GM21360 (cell line): ENCODE results near the gene P3H4.
"Not testable (repeated sequence)": the region's sequence is repeated elsewhere in the genome, so short reads cannot be mapped to it uniquely, and the experiment has no call there.

Experiments used
- ATAC-seq: cut with Tn5 transposase; IDR thresholded peaks from one replicate; pipeline ENCODE4 v1.9.1; 2021; ENCODE audit warnings: mild to moderate bottlenecking, moderate library complexity; ENCODE audit not compliant: unreplicated experiment

The P3H4 gene

DNA sequence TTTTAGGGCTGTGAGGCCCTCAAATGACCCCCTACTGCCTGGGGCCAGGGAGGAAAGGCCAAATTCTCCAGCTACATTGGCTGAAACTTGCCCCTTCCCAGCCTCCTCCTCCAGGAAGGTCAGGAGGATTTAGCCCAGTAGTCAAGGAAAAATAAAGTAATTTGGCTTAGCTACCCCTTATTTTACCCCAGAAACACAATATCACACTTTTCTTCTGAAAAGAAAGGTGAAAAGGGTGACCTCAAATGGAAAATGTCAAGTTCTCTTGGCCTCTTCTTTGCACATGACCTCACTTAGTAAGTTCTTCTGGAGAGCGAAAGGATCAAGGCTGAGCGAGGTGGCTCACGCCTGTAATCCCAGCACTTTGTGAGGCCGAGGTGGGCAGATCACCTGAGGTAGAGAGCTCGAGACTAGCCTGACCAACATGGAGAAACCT, 17.2 kb downstream of the P3H4 start:
- ATAC-seq, result no peak

DNA sequence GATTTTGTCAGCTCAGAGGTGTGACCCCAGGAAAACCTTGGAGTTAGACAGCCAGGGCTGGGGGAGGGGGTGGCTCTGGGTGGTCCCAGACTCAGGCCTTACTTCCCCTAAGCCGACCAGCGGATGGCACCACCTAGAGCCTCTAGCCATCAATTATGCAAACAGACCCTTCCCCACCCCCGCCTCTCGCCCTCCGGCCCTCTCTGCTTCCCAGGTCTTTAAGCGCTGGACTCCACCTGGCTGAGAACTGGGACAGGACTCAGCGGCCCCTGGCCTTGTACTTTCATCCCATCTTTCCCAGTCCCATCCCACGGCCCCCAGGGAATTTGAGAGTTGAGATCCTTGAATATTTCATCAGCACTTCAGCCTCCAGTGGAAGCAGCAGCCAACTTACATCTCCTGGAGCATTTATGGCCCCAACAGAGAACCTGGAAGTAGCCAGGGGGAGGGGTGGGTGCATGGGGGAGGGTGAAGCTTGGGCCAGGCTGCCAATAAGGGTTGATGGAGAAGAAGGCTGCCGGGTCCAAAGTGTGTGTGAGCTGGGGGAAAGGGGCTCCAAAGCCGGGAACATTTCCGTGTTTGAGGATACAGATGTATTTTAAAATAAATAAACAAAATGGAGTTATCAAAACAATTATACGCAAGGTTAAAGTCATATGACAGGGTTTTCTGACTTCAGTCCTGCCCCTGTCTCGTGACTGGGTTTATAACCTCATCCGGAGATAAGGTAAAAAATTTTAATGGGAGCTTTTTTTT, 17.8 kb downstream of the P3H4 start:
- no peak for ATAC-seq

DNA sequence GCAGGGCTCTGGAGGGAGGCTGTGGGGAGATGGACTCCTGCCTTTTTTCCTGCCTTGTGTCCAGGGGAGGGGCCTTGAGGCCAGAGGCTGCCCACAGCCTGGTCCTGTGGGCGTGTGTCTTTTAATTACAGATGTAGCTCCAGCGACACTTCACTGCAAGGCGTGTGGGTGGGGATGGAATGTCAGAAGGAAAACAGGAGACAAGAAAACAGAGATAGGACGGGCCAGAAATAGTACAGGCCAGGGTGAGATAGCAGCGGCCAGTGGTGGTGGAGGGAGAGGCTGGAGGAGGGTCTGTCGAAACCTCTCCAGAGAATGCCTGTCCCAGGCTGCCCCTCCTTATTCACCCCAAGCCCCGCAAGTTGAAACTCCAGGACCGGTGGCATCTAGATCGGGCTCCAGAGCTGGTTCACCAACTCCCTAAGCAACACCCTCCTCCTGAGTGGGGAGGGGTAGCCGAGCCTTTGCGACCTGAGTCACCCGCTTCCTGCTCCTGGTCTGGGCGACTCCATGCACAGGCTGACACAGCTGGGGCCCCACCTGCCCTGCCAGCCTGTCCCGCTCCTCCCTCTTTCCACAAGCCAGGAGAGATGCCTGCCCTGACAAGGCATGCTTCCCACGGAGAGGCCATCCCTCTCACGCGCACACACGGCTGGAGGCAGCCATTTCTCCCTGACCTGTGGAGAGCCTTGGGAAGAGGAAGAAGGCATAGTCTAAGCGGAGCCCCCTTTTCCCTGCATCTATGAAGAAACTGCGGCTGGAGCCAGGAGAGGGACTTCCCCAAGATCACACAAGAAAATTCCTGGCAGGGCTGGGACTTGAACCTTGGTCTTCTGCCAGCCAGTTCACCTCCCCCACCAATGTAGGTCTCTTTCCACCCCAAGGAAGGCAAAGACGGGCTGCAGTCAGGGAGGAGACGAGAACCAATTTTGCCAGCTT, 18.6 kb downstream of the P3H4 start:
- ATAC-seq, result no peak

DNA sequence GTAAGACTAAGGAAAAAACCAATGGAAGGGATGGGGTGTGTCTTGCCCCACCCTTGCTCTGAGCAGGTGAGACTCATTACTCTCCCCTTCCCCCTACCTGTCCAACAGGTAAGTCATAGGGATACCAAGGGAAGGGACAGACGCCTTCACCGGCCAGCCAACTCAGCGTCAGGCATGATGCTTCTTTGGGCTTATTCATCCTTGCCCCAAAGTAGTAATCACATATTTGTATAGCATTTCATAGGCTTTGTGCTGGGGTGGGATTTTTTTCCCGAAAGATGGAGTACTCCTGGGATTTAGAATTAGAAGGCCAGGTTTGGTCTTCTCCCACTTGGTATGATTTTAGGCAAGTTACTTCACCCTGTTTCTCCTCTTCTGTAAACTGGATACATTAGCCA, 24.7 kb downstream of the P3H4 start:
- no peak for ATAC-seq

DNA sequence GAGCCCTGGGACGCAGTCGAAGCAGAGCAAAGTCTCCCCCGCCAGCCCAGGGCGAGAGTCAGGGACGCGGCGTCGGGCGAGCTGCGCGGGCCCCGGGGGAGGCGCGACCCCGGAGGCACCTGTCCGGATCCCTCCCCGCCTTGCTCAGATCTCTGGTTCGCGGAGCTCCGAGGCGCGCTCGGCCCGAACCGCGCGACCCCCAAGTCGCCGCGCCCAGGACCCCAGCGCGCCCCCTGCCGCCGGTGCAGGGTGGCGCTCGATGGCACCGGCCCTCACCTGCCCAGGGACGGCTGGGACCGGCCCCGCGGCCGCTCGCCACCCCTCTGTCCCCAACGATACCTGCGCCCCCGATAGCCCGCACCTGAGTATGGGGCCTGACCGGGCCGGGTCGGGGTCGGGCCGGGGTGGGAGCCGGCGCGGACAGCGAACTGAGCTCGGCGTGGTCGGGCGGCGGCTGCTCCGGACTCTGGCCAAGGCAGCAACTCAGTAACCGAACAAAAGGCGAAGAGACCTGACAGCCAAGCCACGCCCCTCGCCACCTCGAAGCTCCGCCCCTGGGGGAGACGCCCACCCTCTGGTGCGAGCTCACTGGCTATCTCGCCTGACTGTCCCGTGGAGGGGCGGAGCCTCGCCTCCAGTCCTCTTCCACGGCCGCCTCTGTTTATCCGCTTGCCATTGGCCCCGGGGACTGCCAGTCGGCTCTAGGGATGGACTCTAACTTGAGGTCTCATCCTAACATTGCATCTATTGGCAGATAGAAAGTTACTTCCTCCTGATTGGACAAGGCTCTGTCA, 25.3 kb downstream of the P3H4 start, which contains the start of gene JUP:
Gene JUP, minus strand, starts transcription at position 485 of the 794 bp plus-strand sequence. CDS start 14,857 bp downstream, outside the sequence.
- ATAC-seq, result peak; percentile 89

DNA sequence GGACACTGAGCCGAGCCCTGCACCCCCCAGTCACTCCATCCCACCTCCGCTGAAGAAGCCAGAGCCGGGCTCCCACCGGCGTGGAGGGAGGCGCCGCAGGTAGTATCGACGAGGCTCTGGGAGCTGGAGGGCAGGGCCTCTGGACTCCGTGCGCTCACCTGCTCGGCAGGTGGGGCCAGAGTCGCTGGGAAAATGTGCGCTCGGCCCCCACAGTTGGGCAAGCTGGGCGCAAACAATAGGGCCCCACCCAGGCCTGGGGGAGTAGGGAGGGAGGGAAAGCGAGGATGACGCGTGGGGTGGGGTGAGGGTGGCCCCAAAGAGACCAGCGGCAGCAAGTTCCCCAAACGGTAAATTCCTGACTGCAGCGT, 25.9 kb downstream of the P3H4 start:
- ATAC-seq, result no peak

DNA sequence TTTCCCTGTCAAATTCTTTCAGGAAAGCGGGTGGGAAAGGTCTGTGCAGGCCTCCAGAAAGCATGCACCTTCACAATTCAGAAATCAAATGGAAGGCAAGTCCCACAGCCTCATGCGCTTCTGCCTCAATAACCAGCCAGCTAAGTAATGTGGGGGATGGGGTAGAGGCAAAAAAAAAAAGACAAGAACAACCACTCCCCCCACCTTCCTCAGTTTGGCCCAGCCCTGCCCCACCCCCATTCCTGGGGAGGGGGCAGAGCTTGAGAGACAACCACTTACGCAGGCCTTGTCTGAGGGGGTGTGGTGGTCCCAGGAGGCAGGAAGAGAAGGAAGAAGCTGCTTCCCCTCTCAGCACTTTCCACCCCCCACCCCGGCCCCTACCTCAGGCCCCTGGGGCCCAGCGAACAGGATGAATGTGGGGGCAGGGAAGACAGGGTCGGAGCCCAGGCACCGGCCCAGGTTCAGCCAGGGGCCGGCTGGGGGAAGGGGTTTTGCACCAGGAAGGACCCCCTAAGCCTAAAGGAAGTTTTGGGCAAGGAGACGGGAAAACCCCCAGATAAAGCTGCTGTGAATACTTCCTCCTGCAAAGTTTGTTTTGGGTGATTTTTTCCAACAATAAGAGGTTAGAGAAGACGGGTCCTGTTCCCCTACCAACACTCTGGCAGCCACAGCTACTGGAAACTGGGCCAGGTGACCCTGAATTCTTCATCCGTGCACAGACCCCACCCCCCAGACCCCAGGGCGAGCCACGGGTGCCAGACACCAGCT, 26.5 kb downstream of the P3H4 start:
- ATAC-seq, result no peak

DNA sequence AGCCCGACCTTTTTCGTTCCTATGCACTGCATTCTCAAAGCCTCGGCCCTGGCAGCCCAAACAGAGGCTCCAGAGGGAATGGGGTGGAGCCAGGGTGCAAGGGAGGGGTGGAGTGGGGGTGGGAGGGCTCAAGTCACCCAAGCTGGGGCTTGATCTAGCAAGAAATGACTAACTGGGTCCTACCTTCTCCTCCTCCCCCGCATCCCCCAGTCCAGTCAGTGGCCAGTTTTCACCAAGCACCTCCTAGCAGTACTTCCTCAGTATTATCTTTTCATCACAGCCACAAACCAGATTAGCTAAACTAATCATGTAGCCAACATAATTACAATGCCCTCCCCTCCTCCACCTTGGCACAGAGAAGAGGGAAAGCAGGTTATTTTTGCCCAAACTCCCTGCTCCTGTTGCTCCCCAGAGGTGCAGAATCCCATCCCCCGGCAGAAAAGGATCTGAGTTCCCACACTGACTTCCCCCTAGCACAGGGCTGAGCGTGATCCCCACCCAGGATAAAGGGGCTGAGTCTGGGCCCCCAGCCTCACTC, 27.5 kb downstream of the P3H4 start:
- no peak for ATAC-seq

DNA sequence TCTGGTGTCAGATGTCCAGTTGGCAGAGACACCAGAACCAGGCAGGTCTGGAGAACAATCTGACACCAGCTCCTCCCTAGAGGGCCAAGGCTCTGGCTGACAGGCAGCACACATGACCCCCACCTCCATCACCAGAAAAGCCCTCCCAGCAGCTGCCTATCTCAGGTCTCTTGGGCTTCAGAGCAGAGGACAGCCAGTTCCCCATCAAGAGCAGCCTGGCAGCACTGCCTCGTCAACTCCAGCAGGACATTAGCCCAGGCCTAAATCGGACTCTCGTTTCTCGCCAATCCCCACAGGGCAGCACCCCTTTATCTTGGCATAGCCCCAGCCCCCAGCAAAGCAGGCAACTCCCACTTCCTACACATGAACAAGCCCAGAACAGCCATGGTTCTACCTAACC, 29.6 kb downstream of the P3H4 start:
- ATAC-seq, result no peak

DNA sequence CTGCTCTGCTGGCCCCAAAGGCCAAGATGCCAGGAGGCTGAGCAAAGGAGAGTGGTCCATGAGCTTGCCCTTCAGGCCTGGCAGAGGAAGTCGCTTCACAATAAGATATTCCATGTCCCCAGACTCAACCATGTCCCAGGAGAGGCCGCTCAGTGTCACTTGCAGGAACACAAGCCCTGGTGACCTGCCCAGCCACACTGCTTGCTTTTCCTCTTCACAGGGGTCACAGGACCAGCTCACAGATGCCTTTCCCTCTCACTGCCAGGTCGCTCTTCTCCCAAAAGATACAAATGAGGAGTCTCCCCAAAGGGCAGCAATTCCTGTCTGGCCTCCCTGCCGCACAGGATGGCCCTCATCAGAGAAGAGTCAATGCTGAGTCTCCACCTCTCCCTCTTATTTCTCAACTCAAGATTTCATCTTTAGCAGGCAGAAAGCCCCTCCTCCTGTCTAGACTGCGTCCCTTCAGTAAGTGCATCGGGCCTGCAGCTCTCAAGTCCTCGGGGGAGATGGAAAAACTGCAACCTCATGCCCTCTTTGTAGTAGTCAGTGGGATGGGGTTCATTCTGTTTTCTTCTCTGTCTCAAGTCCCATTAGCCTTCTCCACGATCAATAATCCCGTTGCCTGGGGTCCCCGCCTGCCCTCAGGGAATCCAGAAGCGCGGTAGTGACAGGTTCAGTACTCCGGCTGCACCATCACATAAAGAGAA, 30.2 kb downstream of the P3H4 start:
- no peak for ATAC-seq

DNA sequence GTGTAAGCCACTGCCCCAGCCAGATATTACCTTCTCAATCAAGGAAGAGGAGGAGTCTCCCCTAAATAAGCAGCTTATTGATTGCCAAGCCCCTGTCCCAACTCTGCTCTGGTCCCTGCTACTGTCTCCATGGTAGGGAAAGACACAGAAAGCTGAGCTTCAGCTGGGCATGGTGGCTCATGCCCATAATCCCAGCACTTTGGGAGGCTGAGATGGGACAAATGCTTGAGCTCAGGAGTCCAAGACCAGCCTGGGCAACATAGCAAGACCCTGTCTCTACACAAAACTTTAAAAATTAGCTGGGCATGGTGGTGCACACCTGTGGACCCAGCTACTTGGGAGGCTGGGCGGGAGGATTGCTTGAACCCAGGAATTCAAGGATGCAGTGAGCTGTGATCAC, 31.8 kb downstream of the P3H4 start:
- no peak for ATAC-seq

DNA sequence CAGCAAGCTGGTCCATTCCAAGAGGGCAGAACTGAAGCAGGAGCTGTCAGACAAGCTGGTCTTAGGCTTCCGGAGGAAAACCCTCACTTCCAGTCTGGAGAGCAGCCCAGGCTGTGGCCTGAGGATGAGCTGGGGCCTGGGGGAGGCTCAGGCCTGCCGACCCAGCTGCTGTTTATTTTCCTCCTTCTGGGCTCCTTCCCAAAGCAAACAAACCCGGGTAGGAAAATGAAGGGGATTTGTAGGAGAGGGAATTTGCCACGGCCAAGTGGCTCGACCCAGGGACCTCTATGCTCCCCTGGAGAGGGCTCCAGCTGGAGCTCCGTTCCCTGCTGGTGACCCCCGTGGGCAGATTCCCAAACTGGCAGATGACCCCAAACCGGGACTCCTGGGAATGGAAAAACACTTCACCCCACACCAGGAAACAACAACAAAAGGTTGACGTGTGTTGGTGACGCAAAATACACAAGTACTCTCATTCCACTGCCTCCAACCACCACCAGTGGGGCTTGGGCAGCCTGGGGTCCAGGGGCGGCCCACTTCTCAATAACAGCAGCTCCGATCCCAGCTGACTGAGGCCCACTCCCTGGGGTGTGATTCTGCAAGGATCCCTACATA, 34.1 kb downstream of the P3H4 start:
- ATAC-seq, result no peak

DNA sequence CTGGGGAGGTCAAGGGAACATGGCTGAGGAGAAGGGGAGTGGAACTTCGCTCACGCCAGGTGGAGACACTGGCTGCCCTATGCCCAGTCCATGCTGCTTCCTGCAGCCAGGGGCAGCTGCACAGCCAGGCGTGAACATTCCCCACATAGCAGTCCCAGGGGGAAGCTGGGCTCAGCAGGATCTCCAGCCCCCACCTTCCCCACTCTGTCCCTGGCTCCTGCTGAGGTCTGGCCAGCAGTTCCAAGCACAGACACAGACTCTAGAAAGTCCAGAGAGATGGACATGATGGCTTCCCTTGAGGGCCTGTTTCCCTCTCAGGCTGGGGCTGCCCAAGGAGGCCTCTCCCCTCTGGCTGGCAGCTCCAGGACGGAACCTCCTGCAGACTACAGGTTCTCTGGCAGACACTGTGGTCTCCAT, 34.6 kb downstream of the P3H4 start:
- no peak for ATAC-seq

DNA sequence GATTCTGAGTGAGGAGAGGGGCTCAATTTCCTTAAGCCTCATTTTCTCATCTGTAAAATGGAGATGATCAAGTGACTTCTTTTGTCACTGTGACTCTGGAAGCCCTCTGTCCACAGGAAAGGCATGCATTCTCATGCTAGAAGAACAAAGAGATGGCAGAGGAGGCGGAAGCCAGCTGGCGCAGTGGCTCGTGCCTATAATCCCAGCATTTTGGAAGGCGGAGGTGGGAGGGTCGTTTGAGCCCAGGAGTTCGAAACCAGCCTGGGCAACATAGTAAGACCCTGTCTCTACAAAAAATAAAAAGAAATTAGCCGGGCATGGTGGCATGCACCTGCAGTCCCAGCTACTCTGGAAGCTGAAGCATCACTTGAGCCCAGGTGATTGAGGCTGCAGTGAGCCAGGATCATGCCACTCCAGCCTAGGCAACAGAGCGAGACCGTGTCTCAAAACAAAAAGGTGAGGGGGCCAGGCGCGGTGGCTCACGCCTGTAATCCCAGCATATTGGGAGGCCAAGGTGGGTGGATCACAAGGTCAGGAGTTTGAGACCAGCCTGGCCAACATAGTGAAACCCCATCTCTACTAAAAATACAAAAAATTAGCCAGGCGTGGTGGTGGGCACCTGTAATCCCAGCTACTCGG, 35.4 kb downstream of the P3H4 start:
- ATAC-seq, result not testable (repeated sequence)

DNA sequence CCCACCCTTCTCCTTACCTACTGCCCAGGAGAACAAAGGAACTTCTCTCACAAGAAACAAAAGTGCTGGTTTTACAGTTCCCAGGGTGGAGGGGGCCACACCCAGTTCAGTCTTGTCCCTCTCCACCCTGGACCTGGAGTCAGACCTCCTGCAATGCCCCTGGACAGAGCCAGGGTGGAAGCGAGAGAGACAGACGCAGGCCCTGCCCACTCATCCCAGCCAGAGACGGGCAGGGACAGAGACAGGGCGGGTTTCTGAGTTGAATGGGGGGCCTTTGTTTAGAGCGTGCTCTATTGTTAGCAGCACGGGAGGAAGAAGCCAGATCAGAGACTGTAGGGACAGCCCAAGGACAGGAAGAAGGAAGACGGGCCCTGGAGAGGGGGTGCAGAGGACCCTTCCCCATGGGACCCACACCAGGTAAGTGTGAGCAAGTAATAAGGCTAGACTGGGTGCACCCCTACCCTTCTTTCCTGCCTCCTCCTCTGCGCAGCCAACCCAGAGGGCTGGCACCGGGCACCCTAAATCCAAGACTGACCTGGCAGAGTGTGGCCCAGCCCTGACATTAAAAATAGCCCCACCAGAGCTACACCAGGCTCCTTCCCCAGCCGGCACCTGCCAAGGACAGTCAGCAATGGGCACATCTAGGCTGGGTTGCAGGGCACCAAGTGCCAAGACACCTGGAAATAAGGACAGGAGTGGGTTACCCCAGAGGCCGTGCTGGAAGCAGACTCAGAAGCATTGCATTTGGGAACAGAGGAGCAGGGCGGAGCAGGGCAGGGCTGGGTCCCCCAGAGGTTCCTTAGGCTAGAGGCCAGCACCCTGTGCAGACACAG, 36.1 kb downstream of the P3H4 start:
- no peak for ATAC-seq

DNA sequence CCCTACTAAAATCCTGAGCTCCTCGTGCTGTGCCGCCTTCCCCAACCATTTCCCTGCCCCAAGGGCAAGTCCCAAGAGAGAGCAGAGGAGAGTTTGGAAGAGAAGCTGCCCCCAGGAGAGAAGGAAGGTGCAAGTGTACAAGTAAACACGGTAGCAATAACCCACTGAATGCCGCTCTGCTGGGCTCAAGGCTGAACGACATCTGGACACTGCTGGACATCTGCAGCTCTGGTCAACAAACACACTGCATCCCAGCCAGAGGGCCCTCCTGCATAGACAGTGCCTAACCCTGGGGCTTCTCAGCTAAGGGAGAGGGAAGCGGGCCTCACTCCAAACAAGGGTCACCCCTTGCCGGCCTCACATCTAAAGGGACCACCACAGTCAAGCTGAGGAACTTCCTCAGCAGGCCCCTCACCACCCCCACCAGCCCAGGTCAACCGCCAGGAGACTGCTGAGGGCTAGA, 38.0 kb downstream of the P3H4 start:
- ATAC-seq, result no peak

DNA sequence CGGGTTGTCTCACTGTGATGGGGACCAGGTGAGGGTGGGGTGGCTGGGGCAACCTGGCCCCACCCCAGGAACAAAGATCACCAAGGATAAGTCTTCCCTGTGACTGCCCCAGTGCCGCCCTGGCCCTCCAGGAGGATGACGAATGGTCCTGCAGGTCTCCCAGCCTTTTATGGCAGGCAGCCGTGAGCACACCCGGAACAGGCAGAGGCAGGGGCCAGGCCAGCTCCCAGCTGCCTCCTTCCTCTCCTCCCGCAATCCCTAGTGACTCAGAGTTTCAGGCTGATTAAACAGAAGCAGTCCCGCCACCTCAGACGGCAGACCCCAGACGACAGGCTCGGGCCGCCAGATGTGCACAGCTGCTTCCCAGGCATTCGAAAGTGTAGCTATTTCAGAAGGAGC, 38.6 kb downstream of the P3H4 start:
- no peak for ATAC-seq
